H9 (cell line): ENCODE data around the gene KLHDC1. TPM values are rescaled to one million over a fixed set of nuclear protein-coding genes. Genes with fewer than 3 reads are reported as not detected.
"Not testable (repeated sequence)": the region's sequence is repeated elsewhere in the genome, so short reads cannot be mapped to it uniquely, and the experiment has no call there.

Experiments
- DNase-seq: peaks from one replicate; pipeline ENCODE4 v3.0.0-alpha.2; 2017
- H2AFZ ChIP-seq: one replicate; pipeline ENCODE4 v1.6.1; 2013; ENCODE audit warnings: mild to moderate bottlenecking, low read length, control low read depth, moderate library complexity
- H2AK5ac ChIP-seq: 2 replicates; pipeline ENCODE4 v1.6.1; 2013; ENCODE audit warnings: low read length, control low read depth, mixed read lengths; ENCODE audit not compliant: insufficient read length
- H2BK120ac ChIP-seq: one replicate; pipeline ENCODE4 v1.6.1; 2013; ENCODE audit warnings: low read depth, mild to moderate bottlenecking, low read length, control low read depth, inconsistent platforms; ENCODE audit not compliant: poor library complexity, severe bottlenecking
- H2BK12ac ChIP-seq: 2 replicates; pipeline ENCODE4 v1.6.1; 2013; ENCODE audit warnings: low read length, control low read depth, mixed read lengths, low read depth; ENCODE audit not compliant: insufficient read length
- H2BK15ac ChIP-seq: 2 replicates; pipeline ENCODE4 v1.6.1; 2013; ENCODE audit warnings: low read depth, low read length, control low read depth
- H2BK20ac ChIP-seq: one replicate; pipeline ENCODE4 v1.6.1; 2013; ENCODE audit warnings: low read depth, mild to moderate bottlenecking, low read length, control low read depth, inconsistent platforms; ENCODE audit not compliant: poor library complexity, severe bottlenecking
- H2BK5ac ChIP-seq: 2 replicates; pipeline ENCODE4 v1.6.1; 2013; ENCODE audit warnings: low read length, control low read depth, mixed read lengths; ENCODE audit not compliant: insufficient read length
- H3K14ac ChIP-seq: 2 replicates; pipeline ENCODE4 v1.6.1; 2013; ENCODE audit warnings: low read length, control low read depth; ENCODE audit not compliant: insufficient read depth
- H3K18ac ChIP-seq: 2 replicates; pipeline ENCODE4 v1.6.1; 2013; ENCODE audit warnings: low read depth, mild to moderate bottlenecking, mixed read lengths, low read length, control low read depth; ENCODE audit not compliant: insufficient read length
- H3K23ac ChIP-seq: 2 replicates; pipeline ENCODE4 v1.6.1; 2013; ENCODE audit warnings: low read length, control low read depth, mixed read lengths, low read depth; ENCODE audit not compliant: insufficient read length
- H3K23me2 ChIP-seq: 2 replicates; pipeline ENCODE4 v1.6.1; 2013; ENCODE audit warnings: low read depth, mild to moderate bottlenecking, mixed read lengths, low read length, control low read depth; ENCODE audit not compliant: insufficient read length, poor library complexity, severe bottlenecking
- H3K27ac ChIP-seq: 2 replicates; pipeline ENCODE4 v1.5.1; 2013; ENCODE audit warnings: low read length, control low read depth, mixed read lengths, low read depth; ENCODE audit not compliant: insufficient read length
- H3K27me3 ChIP-seq: 2 replicates; pipeline ENCODE4 v1.6.1; 2013; ENCODE audit warnings: low read length, control low read depth, inconsistent platforms; ENCODE audit not compliant: insufficient read depth
- H3K4ac ChIP-seq: 2 replicates; pipeline ENCODE4 v1.6.1; 2013; ENCODE audit warnings: low read depth, mild to moderate bottlenecking, control low read depth, inconsistent platforms, low read length, moderate library complexity
- H3K4me1 ChIP-seq: 2 replicates; pipeline ENCODE4 v1.6.1; 2013; ENCODE audit warnings: low read length, control low read depth, inconsistent platforms; ENCODE audit not compliant: insufficient read depth
- H3K4me2 ChIP-seq: 2 replicates; pipeline ENCODE4 v1.6.1; 2013; ENCODE audit warnings: low read length, control low read depth, mixed read lengths; ENCODE audit not compliant: insufficient read length, insufficient read depth
- H3K56ac ChIP-seq: 2 replicates; pipeline ENCODE4 v1.6.1; 2013; ENCODE audit warnings: low read depth, mild to moderate bottlenecking, mixed read lengths, low read length, control low read depth; ENCODE audit not compliant: insufficient read length
- H3K79me1 ChIP-seq: 2 replicates; pipeline ENCODE4 v1.6.1; 2013; ENCODE audit warnings: low read depth, mild to moderate bottlenecking, moderate library complexity, low read length, control low read depth, inconsistent platforms; ENCODE audit not compliant: insufficient read depth, poor library complexity, severe bottlenecking
- H3K79me2 ChIP-seq: 2 replicates; pipeline ENCODE4 v1.6.1; 2013; ENCODE audit warnings: low read length, control low read depth, inconsistent platforms; ENCODE audit not compliant: insufficient read depth
- H3K9ac ChIP-seq: 2 replicates; pipeline ENCODE4 v1.6.1; 2013; ENCODE audit warnings: low read length, control low read depth, mixed read lengths; ENCODE audit not compliant: insufficient read length; ENCODE audit errors: extremely low read depth
- H3K9me3 ChIP-seq: one replicate; pipeline ENCODE4 v1.6.1; 2013; ENCODE audit warnings: low read depth, low read length, inconsistent platforms; ENCODE audit not compliant: control insufficient read depth
- H3T11ph ChIP-seq: one replicate; pipeline ENCODE4 v1.6.1; 2013; ENCODE audit warnings: mild to moderate bottlenecking, low read length, control low read depth, inconsistent platforms
- H4K20me1 ChIP-seq: one replicate; pipeline ENCODE4 v1.6.1; 2013; ENCODE audit not compliant: control insufficient read depth, insufficient read length, insufficient read depth
- H4K5ac ChIP-seq: 2 replicates; pipeline ENCODE4 v1.6.1; 2013; ENCODE audit warnings: low read depth, mild to moderate bottlenecking, mixed read lengths, low read length, control low read depth; ENCODE audit not compliant: insufficient read length
- H4K8ac ChIP-seq: replicated peaks from 2 replicates; pipeline ENCODE4 v1.6.1; 2013; ENCODE audit warnings: low read length, control low read depth, mixed read lengths, low read depth; ENCODE audit not compliant: insufficient read length
- H4K91ac ChIP-seq: 2 replicates; pipeline ENCODE4 v1.6.1; 2013; ENCODE audit warnings: low read depth, mild to moderate bottlenecking, moderate library complexity, mixed read lengths, low read length, control low read depth; ENCODE audit not compliant: insufficient read length
- H3K27ac Mint-ChIP-seq, 3 experiments: 2 replicates in 2 of 3; 3 replicates in 1 of 3; pipeline ENCODE4 v1.8.0; 2020 to 2021; ENCODE audit warnings: mixed read lengths in 3 of 3, mild to moderate bottlenecking in 1 of 3, moderate library complexity in 1 of 3
- H3K27me3 Mint-ChIP-seq: 2 replicates; pipeline ENCODE4 v1.8.0; 2021; ENCODE audit warnings: low read depth, mild to moderate bottlenecking, moderate library complexity, mixed read lengths
- H3K36me3 Mint-ChIP-seq, 3 experiments: 2 replicates in 2 of 3; 3 replicates in 1 of 3; pipeline ENCODE4 v1.8.0; 2020 to 2021; ENCODE audit warnings: low read depth in 3 of 3, mixed read lengths in 3 of 3; ENCODE audit not compliant: insufficient read depth in 1 of 3
- H3K4me1 Mint-ChIP-seq, 2 experiments: 2 replicates each; pipeline ENCODE4 v1.8.0; 2020; ENCODE audit warnings: mixed read lengths in 2 of 2
- H3K4me3 Mint-ChIP-seq, 2 experiments: 2 replicates in 1 of 2; 3 replicates in 1 of 2; pipeline ENCODE4 v1.8.0; 2020 to 2021; ENCODE audit warnings: mild to moderate bottlenecking in 2 of 2, mixed read lengths in 2 of 2, moderate library complexity in 1 of 2
- H3K9me3 Mint-ChIP-seq, 2 experiments: 2 replicates in 1 of 2; 3 replicates in 1 of 2; pipeline ENCODE4 v1.8.0; 2020; ENCODE audit warnings: mild to moderate bottlenecking in 2 of 2, mixed read lengths in 2 of 2, moderate library complexity in 1 of 2
- whole genome bisulfite sequencing: extraction: QIAGEN DNeasy Blood & Tissue Kit; methylation state at CpG from one replicate; pipeline ENCODE4 v1.1.7; 2013; ENCODE audit warnings: missing lambda C conversion rate, low lambda C conversion rate, mixed read lengths; ENCODE audit not compliant: insufficient read length; ENCODE audit errors: extremely low coverage; 5-methylcytosine and 5-hydroxymethylcytosine counted together
- total RNA-seq: library from RNA; stranded (reverse); gene quantifications from 2 replicates; pipeline ENCODE4 v1.2.1, GENCODE V29; 2021
- TF ChIP-seq, protein P1 (sequence below): fragments of 200-600 bp; sonication (generic); conservative IDR thresholded peaks from 3 replicates; pipeline ENCODE4 v1.8.0; 2021; ENCODE audit warnings: antibody characterized with exemption, mild to moderate bottlenecking

The KLHDC1 gene
- total RNA-seq, 1 experiment from 2014 or later: not detected

DNA sequence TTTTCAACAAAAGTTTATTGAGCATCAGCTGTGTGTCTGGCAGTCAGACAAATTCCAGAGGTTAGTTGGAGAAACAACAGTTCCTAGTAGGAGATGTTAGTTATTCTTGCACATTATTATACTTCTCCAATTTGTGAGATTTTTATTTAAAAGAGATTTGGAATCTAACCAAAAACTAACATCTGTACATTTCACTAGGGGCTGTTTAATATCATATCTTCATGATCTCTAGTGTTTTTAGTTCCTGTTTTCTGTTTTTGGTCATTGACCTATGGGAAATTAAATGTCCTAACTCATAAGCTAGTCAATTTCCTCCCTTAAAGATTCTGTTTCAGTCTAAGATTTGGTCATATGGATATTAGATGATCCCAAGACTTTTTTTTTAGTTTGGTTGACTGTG lies 40.9 kb downstream of the KLHDC1 start:
- H3K79me2 ChIP-seq: no peaks in the 10 kb centered on the region
- DNase-seq: no peak
- TF ChIP-seq, protein P1, sequence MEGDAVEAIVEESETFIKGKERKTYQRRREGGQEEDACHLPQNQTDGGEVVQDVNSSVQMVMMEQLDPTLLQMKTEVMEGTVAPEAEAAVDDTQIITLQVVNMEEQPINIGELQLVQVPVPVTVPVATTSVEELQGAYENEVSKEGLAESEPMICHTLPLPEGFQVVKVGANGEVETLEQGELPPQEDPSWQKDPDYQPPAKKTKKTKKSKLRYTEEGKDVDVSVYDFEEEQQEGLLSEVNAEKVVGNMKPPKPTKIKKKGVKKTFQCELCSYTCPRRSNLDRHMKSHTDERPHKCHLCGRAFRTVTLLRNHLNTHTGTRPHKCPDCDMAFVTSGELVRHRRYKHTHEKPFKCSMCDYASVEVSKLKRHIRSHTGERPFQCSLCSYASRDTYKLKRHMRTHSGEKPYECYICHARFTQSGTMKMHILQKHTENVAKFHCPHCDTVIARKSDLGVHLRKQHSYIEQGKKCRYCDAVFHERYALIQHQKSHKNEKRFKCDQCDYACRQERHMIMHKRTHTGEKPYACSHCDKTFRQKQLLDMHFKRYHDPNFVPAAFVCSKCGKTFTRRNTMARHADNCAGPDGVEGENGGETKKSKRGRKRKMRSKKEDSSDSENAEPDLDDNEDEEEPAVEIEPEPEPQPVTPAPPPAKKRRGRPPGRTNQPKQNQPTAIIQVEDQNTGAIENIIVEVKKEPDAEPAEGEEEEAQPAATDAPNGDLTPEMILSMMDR: no peak
- H3K9me3 ChIP-seq: no peaks in the 10 kb centered on the region
- no peak overlapping the region for H2BK15ac ChIP-seq
- H3K9ac ChIP-seq: no peak overlapping the region
- no peak overlapping the region for H2BK12ac ChIP-seq
- H3K27me3 Mint-ChIP-seq: no peaks in the 10 kb centered on the region
- no peak overlapping the region for H4K91ac ChIP-seq
- H2BK20ac ChIP-seq: no peak overlapping the region
- no peak overlapping the region for H4K5ac ChIP-seq
- H4K20me1 ChIP-seq: no peaks in the 10 kb centered on the region
- no peaks in the 10 kb centered on the region for H3K27me3 ChIP-seq
- H3K4me1 ChIP-seq: no peaks in the 10 kb centered on the region
- no peak overlapping the region for H3K27ac Mint-ChIP-seq
- no peaks in the 10 kb centered on the region for H3K4me1 Mint-ChIP-seq
- H3K79me1 ChIP-seq: no peaks in the 10 kb centered on the region
- H3K56ac ChIP-seq: no peak overlapping the region
- H3T11ph ChIP-seq: no peak overlapping the region
- no peak overlapping the region for H4K8ac ChIP-seq
- no peak overlapping the region for H3K4me3 Mint-ChIP-seq
- no peaks in the 10 kb centered on the region for H3K36me3 Mint-ChIP-seq
- H3K23me2 ChIP-seq: no peaks in the 10 kb centered on the region
- no peak overlapping the region for H2BK120ac ChIP-seq
- H3K23ac ChIP-seq: no peak overlapping the region
- no peak overlapping the region for H3K4ac ChIP-seq
- no peak overlapping the region for H2BK5ac ChIP-seq
- H2AK5ac ChIP-seq: no peak overlapping the region
- no peaks in the 10 kb centered on the region for H3K9me3 Mint-ChIP-seq
- no peak overlapping the region for H3K18ac ChIP-seq
- H3K14ac ChIP-seq: no peak overlapping the region
- H3K27ac ChIP-seq: no peak overlapping the region
- no peak overlapping the region for H2AFZ ChIP-seq
- no peak overlapping the region for H3K4me2 ChIP-seq

DNA sequence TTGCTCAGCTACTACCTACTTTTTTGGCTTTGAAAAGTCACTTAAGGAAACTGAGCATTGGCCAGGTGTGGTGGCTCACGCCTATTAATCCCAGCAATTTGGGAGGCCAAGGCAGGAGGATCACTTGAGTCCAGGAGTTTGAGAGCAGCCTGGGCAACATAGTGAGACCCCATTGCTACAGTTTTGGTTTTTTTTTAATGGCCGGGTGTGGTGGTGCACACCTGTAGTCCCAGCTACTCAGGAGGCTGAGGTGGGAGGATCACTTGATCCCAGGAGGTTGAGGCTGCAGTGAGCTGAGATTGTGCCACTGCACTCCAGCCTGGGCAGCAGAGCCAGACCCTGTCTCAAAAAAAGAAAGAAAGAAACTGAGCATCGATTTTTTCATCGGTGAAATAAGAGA lies 42.7 kb downstream of the KLHDC1 start:
- H3K4me3 Mint-ChIP-seq, H4K91ac ChIP-seq, H3K9me3 ChIP-seq, H2BK12ac ChIP-seq, H3K23ac ChIP-seq, H2BK120ac ChIP-seq, H3K9me3 Mint-ChIP-seq, H3K79me2 ChIP-seq, H3K27me3 Mint-ChIP-seq, H3K4me1 Mint-ChIP-seq, H3T11ph ChIP-seq, H2BK15ac ChIP-seq, H3K4ac ChIP-seq, H2BK5ac ChIP-seq, H3K79me1 ChIP-seq, H3K56ac ChIP-seq, H3K27ac Mint-ChIP-seq, H3K9ac ChIP-seq, H4K20me1 ChIP-seq, H3K4me2 ChIP-seq, H3K27ac ChIP-seq, H4K8ac ChIP-seq, H3K18ac ChIP-seq, H3K4me1 ChIP-seq, H4K5ac ChIP-seq, H2BK20ac ChIP-seq, H2AFZ ChIP-seq, H3K23me2 ChIP-seq, H2AK5ac ChIP-seq, H3K27me3 ChIP-seq, H3K14ac ChIP-seq, DNase-seq, H3K36me3 Mint-ChIP-seq: not testable (repeated sequence)
- no CpG with 5 or more reads among the region's 4 CpGs for WGBS
